ENCODE results near the gene MARK2. TPM values are rescaled to one million over a fixed set of nuclear protein-coding genes. Genes with fewer than 3 reads are reported as not detected.

Gene MARK2
- total and polyA plus RNA-seq, 2 of the 8 experiments (the other 6 are each of a cell fraction or from before 2014, with no cell fraction given), result 19.3 to 58.5 TPM

DNA sequence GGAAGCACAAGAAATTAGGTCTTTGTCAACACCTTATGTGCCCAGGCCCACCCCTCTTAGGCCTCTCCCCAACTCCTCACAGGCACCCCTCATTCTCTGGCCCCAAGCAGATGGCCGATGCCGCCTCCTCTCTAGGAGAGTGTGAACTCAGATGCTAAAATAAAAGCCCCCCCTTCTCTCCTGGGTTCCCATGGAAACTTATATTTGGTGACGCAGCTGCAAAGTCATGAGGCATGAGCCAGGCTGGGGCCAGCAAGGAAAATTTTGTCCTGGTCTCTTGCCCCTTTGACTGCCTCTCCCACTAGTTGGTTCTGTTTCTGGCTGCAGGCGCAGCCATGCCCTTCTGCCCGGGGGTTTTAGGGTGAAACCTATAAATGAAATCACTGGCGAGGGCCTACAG is 66.3 kb downstream of the MARK2 start:
- no peak overlapping the region for H3K27ac ChIP-seq (ENCODE audit: low read depth, low read length)
- no peak overlapping the region for H2AFZ ChIP-seq (ENCODE audit: low read length)
- H3K4me2 ChIP-seq (ENCODE audit: insufficient read depth in 1 of 2, low read depth in 2 of 2, low read length in 2 of 2), result no peak overlapping the region
- DNase-seq (ENCODE audit: low read depth in 1 of 2, low spot score in 2 of 2) (no peak), FAIRE-seq (no peak)
- no peak overlapping the region for H3K18ac ChIP-seq (ENCODE audit: extremely low read depth, low read length)
- CTCF ChIA-PET (ENCODE audit: partially characterized antibody), result interaction anchor here (0.7 to 11.1 kb wide), 5 partner anchors 11 to 223 kb away, joined by 3 to 163 read pairs (median 3); partner anchors contain the start of gene MARK2
- no peak overlapping the region for H2BK5ac ChIP-seq (ENCODE audit: low read depth, low read length)
- H3K9ac ChIP-seq (replicated peaks in 1 of 4; ENCODE audit: extremely low read depth in 1 of 4, low read depth in 3 of 4, low read length in 3 of 4), result no peak overlapping the region
- H2BK15ac ChIP-seq (ENCODE audit: low read length), result no peak overlapping the region
- H3K36me3 ChIP-seq (ENCODE audit: control insufficient read depth in 2 of 4, insufficient read depth in 4 of 4, low read length in 3 of 4), result peaks cover 18 to 48% (median 32%) of the 10 kb centered on the region in 4 experiments
- no peak overlapping the region for H2BK12ac ChIP-seq (ENCODE audit: low read depth, low read length)
- H2BK120ac ChIP-seq (replicated peaks; ENCODE audit: low read depth, low read length), result no peak overlapping the region
- H3K23ac ChIP-seq (ENCODE audit: insufficient read length), result no peak overlapping the region
- peaks cover 5 to 11% of the 10 kb centered on the region in 2 experiments for H4K20me1 ChIP-seq (replicated peaks in 1 of 2; ENCODE audit: control insufficient read depth in 1 of 2, insufficient read depth in 2 of 2, low read length in 2 of 2)
- WGBS, 2 experiments (ENCODE audit: extremely low coverage in 1 of 2, insufficient coverage in 1 of 2, insufficient read length in 1 of 2, insufficient replicate concordance in 2 of 2, low coverage in 1 of 2, low lambda C conversion rate in 2 of 2, missing lambda C conversion rate in 1 of 2), result 92% methylated on average over 6 of the region's 6 CpGs; no CpG with 5 or more reads in 1 of the 2 experiments
- no peak overlapping the region for H2AK5ac ChIP-seq (ENCODE audit: low read depth, low read length)
- no peak overlapping the region for H4K91ac ChIP-seq (replicated peaks; ENCODE audit: insufficient read length, low read length)
- peaks cover 7% of the 10 kb centered on the region for H3K79me1 ChIP-seq (ENCODE audit: low read depth, low read length)
- H3K4me1 ChIP-seq (replicated peaks in 1 of 4; ENCODE audit: control insufficient read depth in 3 of 4, insufficient read depth in 4 of 4, low read length in 3 of 4), result peaks cover 2 to 42% (median 32%) of the 10 kb centered on the region in 4 experiments
- no peaks in the 10 kb centered on the region for H3K79me2 ChIP-seq (ENCODE audit: control insufficient read depth in 1 of 2, insufficient read depth in 2 of 2, low read length in 2 of 2)
- H4K8ac ChIP-seq (ENCODE audit: extremely low read depth, insufficient read depth, low read length), result peak overlapping the region; percentile 26; the same call in 1 of the 2 replicates
- H4K5ac ChIP-seq (ENCODE audit: insufficient read length, low read depth, low read length), result no peak overlapping the region
- no peaks in the 10 kb centered on the region for H3K9me3 ChIP-seq (ENCODE audit: insufficient read depth in 2 of 2, low read depth in 1 of 2, low read length in 1 of 2)
- POLR2A ChIA-PET (ENCODE audit: partially characterized antibody), result interaction anchor here (0.6 to 3.5 kb wide), 6 partner anchors 9 to 136 kb away, joined by 3 to 14 read pairs (median 3); partner anchors contain the start of genes RCOR2 and ZFTA
- no peaks in the 10 kb centered on the region for H3K27me3 ChIP-seq (replicated peaks in 1 of 4; ENCODE audit: control insufficient read depth in 3 of 4, extremely low read depth in 1 of 4, insufficient read depth in 3 of 4, low read length in 3 of 4)
- no peak overlapping the region for H2BK20ac ChIP-seq (ENCODE audit: low read length)
- no peak overlapping the region for H3K14ac ChIP-seq (ENCODE audit: insufficient read length)
- no peaks in the 10 kb centered on the region; the same call in 1 of the 2 replicates for H3K23me2 ChIP-seq (ENCODE audit: low read depth, low read length)
- no peak overlapping the region for H3K56ac ChIP-seq (replicated peaks; ENCODE audit: insufficient read length, low read depth, low read length)
- H3K4ac ChIP-seq (replicated peaks; ENCODE audit: insufficient read length, low read depth, low read length), result no peak overlapping the region
- no peak overlapping the region for H3K4me3 ChIP-seq (ENCODE audit: extremely low read depth in 1 of 4, insufficient read depth in 2 of 4, low read depth in 3 of 4, low read length in 4 of 4)
- no peak for TF ChIP-seq MAX (IDR thresholded peaks at IDR 0.05)
- no peak for TF ChIP-seq JUN (IDR thresholded peaks at IDR 0.05; ENCODE audit: low read depth, low read length)
- TF ChIP-seq ZNF274 (IDR thresholded peaks at IDR 0.05; ENCODE audit: borderline replicate concordance, extremely low read depth, low read length), result no peak
- no peak for TF ChIP-seq CEBPB (IDR thresholded peaks at IDR 0.05; ENCODE audit: low read depth, low read length)
- no peak for TF ChIP-seq HDAC6 (IDR thresholded peaks at IDR 0.05; ENCODE audit: low read depth, low read length)
- no peak for TF ChIP-seq CHD2 (IDR thresholded peaks at IDR 0.05; ENCODE audit: low read length)
- TF ChIP-seq SIRT6 (IDR thresholded peaks at IDR 0.05; ENCODE audit: low read length), result no peak
